Stimulated activated CD4-positive, alpha-beta T cell treated with anti-CD3 and anti-CD28 coated beads, Interleukin-15, amount 100 ng/mL, for 48 hours (primary cell): ENCODE data around the gene IGF1.

ENCODE experiments used
- DNase-seq, 2 donors: peaks; one replicate each; pipeline ENCODE4 v3.0.0-alpha.2; 2020; ENCODE audit warnings: low read depth in 2 of 2

IGF1 gene

DNA sequence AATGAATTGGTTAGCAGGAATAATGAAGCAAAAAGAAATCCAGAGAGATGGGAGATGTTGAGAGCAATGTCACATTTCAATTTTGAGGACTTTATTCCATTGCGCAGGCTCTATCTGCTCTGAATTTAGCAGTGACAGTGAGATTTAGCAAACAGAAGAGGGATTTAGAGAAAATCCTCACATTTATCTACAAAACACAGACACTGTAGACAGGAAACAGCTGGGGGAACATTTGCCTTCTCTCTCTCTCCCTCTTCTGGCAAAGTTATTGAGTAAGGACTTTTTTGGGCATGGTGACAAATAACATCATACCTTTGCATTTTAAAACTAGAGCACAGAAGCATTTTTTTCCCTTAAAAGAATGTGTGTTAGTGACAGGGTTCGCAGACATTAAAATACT, at the start of gene IGF1:
Gene IGF1 (minus strand): TSS at position 158 of the 400 bp plus-strand sequence. CDS start 182 bp downstream, outside the sequence.
- DNase-seq, result no peak

DNA sequence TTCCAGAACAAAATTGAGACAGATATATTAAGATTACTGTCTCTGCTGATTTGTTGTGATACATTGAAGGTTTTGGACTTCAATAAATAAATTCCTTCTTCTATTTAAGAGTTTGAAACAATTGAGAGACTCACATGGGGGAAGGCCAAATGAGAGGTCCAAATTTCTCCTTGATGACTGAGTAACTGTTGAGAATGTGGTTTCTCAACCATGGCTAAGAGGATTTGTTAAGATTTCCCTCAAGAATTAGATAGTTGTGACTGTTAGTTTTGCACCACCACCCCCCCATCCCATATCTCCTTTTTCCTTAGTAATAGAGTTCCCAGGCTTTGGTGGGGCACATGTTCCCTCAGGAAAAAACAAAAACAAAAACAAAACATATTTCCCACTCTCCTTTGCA, 47.7 kb upstream of the IGF1 start:
- DNase-seq, result no peak

DNA sequence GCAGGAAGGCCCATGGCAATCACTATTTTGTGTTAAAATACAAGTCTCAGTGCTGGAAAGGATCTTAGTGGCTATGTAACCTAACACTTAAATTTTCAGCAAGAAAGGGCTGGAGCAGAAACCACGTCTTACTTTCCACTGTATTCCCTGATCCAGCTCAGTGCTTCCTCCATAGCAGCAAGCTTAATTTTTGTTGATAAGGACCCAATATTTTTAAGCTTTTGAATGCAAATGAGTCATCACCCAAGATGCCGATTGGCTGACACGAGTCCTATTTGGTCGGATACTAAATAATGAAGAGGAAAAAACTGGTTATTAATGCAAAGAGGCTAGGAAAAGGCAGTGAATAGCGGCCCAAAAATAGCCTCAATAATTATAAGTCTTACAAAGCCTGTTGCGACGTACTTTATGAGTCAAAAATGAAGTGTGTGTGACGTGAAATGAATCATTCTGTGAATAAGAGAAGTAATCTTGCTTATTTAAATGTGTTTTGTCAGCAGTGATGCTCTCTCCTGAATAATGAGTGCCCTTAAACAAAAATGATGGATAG, 46.9 kb upstream of the IGF1 start:
- no peak for DNase-seq

DNA sequence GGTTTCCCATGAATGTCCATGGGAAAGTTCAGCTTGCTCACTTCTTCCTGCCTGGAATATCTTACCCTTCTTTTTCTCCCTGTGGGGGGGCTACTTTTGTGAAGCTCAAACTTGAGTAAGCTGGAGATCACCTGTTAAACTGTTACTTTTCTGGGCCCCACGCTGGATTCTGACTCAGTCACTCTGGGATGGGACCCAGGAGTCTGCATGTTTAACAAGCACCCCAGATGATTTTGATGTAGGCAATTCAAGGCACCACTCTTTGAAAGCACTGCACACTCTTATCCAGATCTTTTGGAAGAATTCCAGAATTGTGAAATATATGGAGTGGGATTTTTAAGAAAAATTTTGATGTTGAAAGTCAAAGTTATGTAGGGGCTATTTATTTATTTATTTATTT, 46.3 kb upstream of the IGF1 start:
- no peak for DNase-seq

DNA sequence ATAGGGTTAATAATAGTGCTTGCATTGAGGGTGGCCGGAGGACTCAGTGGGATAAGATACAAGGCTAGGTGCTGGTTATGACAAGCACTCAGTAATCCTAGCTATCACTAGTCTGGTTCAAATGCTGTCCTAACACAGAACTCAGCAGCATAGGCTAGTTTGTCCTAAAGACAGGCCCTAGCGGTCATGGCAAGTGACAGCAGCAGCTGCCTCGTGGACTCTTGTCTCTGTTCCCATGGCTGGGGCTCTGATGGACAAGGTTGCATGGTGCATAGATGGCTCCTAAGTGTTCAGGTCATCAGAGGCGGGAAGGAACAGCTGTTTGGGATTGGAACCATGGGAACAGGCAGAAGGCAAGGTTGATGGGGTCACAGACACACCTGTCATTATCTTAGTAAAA, 42.4 kb upstream of the IGF1 start:
- DNase-seq, result no peak

DNA sequence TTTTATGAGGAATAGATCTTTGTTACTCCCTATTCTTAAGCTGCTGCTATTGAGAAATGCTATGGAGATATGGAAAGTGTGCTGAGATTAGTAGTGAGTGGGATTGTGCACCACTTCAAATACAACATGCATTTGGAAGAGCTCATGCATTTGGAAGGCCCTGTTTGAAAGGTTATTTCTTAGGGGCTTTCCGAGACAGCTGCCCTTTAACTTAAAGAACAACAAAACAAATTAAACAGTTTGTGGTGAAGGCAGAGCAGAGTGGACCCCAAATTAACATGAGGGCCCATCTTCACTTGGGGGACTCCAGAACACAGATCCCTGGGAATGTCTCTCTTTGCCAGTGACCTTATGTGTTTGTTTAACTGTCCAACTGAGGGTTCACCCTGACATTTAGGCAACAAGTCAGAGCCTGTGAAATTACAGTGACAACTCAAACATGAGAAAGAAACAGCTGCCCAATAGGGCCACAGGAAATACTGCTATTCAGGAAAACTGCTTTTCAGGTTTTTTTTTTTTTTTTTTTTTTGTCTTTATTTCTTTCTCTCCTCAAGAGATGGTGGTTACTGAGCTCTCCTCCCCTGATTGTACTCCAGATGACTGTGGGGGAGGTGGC, 41.4 kb upstream of the IGF1 start:
- no peak for DNase-seq

DNA sequence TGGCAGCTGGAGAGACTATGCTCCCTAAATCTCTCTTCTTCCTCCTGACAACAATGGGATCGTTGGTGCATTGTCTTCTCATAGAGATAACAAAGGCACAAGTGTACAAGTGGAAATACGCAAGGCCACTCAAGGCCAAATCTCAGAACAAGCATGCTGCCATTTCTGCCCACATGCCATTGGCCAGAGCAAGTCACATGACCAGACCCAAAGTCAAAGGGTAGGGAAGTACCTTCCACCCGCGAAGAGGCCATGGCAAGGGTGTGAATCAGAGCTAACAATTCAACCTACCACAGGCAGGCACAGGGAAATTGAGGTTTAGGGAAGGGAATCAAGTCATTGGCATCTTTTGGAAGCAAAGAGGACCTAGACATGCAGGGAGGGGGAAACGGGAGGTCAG, 38.5 kb upstream of the IGF1 start:
- DNase-seq, result no peak

DNA sequence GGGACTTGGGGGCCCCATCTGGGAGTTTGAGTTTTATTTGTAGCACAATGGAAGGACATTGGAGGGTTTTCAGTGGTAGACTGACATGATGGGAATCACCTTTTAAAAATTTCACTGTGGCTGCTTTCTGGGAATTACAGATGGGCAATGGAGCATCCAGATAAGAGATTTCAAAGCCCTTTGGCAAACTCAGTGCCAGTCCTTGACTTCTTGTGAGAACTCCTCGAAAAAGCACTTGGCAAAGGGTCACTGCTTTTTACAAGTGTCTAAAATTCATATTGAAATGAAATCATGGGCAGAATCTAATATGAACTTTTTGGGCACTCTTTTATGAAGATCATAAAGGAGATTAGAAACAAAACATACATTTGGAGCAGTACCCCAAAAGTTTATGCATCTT, 34.3 kb upstream of the IGF1 start:
- DNase-seq, result no peak

DNA sequence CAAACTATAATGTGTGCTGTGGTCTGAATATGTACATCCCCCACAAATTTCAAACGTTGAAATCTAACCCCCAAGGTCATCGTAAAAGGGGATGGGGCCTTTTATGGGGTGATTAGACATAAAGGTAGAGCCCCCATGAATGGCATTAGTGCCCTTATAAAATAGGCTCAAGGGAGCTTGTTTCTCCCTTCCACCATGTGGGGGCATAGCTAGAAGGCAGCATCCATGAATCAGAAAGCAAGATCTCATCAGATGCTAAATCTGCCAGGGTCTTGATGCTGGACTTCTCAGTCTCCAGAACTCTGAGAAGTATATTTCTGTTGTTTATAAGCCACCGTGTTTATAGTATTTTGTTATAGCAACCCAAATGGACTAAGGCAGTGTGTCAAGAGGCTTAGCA, 33.4 kb upstream of the IGF1 start:
- no peak for DNase-seq

DNA sequence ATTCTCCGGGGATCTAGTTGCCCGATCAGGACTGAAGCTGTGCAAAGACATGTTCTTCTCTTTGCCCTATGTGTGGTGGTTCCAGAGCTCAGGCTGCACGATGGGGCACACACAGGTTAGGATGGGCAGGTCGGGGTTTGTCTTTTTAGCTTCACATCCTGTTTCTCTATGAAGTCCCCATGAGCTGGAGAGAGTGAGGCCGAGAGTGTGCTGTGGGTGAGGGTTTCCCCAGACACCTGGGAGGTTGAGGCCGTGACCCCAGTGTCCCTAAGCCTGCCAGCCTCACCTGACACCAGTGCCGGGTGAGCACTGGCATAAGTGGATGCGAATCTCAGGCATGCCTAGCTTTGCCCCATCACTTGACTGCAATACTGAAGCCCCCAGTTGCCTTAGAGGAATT, 32.9 kb upstream of the IGF1 start:
- DNase-seq, result no peak

DNA sequence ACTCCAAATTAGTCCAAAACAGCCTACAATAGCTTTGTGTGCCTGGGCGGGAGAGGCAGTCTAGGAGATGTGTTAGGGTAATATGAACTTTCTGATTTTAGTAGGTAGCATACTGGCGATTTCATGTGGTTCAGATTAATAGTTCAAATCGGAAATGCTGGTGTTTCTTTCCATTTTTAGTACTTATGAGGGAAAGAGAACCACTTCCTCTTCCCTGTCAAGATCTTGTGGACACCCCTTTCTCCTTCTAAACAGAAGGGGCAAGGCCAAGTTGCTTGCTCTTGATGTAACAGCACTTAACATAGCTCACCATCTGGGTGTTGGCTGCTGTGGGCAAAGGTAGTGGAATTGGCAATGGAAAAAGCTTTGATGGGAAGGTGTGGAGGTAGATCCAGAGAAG, 32.2 kb upstream of the IGF1 start:
- no peak for DNase-seq

DNA sequence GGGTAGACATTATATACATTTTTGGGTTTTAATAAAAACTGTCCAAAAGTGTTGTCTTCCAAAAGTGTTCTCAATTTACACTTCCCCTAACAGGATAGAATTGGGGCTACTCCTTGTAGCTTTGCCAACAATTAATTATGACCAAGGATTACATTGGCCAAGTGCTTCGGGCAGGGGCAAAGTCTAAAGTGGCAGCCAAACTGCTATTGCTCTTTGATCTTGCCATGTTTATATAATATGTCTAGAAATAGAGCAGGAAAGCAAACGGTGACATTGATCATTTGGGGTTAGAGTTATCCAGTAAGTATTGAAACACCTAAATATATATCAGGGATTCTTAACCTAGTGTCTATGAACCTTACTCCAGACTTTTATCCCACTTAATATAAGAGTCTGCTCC, 31.2 kb upstream of the IGF1 start:
- DNase-seq, result no peak

DNA sequence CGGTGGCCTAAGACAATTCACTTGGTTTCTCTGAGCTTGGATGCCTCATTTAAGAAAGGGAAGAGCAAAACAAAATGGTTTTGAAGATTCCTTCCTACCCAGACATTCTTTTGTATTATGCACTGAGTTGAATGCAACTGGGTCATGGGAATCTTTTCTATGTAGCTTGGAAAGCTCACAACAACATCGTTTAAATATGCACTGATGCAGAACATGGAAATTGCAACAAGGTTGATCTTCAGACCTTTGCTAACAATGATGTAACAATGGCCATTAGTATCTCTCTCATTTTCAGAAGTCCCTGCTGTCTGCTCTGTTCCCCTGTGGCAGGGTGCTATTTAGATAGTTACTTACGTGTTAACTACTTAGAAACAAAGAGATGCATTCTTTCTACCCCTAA, 30.1 kb upstream of the IGF1 start:
- no peak for DNase-seq

DNA sequence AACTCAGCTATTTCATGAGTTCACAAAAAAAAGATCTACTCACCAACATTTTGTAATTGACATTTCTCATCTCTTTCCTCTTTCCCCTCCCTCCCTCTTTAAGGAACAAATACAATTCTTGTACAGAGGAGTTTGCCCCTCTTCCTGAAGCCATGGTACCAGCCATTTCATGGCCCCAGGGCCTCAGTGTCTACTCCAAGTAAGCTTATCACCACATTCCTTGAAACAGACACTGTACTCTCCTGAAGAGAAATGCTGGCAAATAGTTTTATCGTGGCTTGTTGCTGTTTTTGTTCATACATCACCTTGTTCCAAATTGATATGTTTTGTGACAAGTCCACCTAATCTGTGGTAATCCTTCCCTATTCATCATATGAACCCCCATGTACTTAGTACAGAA, 29.7 kb upstream of the IGF1 start:
- no peak for DNase-seq

DNA sequence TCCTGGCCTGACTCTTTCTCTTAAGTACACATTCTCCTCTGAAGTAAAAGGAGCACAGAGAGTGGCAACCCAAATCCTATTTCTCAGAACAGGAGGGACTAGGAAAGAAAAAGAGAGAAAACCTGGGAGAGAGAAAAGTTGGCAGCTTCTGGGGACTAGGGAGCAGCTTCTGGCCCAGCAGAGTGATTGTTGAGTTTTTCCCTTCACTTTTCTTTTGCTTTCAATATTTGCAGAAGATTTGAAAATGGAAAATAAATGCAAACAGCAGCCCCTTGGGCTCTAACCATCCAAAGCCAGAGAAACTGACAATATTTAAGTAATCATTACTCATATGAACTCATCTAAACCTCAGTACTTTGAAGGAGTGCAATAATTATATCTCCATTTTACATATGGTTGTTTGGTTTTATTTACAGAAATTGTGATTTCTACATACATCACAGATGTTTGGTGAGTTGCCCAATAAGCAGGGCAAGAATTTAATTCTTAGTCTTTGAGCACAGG, 28.8 kb upstream of the IGF1 start:
- no peak for DNase-seq

DNA sequence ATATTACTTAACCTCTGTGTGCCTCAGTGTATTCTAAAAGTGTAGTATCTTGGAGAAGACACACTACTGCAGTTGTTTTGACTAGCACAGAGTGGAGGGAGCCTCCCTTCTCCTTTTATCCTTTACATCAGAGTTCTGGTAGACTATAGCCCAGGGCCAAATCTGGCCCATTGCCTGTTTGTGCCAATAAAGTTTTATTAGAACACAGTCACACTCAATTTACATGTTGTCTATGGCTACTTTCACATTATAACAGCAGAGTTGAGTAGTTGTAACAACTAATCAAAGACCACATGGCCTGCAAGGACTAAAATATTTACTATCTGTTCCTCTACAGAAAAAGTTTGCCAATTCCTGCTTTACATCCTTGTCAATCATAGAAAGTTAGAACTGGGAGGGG, 27.7 kb upstream of the IGF1 start:
- DNase-seq, result no peak

DNA sequence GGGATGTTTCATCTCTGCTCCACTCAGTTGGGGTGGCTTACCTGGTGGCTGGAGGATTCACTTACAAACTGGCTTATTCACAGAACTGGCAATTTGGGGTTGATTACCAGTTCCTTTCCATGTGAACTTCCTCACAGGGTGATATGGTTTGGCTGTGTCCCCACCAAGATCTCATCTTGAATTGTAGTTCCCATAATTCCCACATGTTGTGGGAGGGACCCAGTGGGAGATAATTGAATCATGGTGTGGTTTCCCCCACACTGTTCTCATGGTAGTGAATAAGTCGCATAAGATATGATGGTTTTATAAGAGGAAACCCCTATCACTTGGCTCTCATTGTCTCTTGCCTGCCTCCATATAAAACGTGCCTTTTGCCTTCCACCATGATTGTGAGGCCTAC, 26.9 kb upstream of the IGF1 start:
- DNase-seq, result no peak

DNA sequence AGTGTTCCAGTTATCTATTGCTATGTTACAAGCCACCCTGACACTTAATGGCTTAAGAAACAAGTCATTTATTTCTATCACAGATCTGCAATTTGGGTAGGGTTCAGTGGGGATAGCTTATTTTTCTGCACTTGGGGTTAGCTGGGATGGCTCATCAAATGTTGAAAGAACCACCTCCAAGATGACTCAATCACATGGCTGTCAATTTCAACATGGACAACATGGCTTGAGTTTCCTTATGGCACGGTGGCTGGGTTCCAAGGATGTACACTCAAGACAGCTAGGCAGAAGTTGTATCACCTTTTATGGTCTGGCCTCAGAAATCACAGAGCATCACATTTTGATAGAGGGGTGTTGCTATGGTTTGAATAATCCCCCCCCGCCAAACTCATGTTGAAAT, 24.5 kb upstream of the IGF1 start:
- no peak for DNase-seq

DNA sequence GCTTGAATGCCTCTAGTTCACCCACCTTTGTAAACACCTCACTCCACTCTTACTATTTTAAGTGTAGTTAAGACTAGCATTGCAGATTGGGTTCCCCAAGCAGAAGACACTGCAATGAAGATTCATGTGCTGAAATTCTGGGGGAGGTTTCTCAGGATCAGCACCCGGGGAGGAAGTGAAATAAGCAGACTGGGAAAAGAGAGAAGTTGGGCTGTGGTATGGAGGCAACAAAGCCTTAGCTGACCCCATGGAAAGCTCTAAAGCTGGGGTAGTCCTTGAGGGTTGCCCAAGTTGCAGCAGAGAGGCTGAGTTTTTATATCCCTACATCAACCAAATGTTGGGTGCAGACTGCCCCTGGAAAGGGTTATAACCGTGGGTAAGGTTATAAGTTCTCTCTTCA, 23.9 kb upstream of the IGF1 start:
- DNase-seq, result no peak

DNA sequence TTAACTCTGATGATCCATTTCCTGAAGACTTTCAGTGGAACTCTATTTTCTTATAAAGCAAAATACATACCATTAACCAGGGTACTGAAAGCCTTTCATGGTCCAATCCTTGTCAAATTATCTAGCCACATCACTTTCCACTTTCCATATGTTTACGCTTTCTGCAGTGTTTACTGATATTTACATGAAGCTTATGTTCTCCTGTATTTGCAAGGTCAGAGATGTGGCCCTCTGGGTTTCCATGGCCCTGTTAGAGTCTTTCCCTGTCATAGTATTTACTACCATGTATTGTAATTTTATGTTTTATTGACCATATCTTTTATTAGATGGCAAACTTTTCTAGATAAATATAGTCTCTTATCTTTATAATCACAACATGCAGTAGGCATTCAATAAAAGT, 23.5 kb upstream of the IGF1 start:
- DNase-seq, result no peak

DNA sequence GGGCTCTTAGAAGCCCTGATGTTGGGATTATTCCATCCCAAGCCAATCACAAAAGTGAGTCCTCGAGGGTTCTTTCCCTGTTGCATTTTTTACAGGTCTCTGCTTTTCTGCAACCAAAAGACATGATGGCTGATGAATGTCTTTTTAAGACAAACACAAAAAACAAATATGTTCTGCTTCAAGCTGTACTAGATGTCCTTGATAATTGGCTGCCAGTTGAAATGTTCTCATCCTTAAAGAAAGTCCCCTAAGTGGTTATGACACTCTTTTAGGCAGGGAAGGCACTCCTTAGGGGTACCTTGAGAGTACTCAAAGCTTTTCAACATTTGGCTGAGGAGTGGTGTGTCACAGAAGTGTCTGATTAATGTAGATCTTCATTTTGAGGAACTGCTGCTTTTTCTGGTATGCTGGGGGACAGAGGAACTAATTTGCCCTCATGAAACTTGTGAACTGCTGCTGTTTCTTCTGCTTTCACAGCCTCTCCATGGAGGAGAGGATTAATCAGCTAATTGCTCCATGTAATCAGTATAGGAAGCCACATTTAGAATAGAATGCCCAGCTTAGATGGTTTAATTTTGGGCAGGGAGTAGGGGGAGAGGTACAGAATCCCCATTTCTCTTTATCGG, 22.8 kb upstream of the IGF1 start:
- no peak for DNase-seq

DNA sequence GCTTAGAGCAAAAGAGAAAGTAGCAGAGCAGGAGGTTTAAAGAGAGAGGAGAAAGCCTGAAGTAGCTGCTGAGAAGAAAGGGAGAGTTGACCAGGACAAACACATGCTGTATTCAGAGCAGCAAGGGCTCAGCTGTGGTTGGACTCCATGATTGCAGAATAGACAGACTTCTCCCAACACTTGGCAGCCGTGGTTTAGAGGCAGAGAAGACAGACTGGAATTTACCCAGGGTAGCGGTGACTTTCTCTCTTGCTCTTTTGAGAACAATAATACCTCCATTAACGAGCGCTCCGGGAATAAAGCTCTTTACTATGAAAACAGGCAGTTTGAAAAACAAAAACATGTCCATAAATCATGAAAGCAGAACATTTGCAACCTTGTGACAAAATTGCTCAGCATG, 21.4 kb upstream of the IGF1 start:
- DNase-seq, result no peak

DNA sequence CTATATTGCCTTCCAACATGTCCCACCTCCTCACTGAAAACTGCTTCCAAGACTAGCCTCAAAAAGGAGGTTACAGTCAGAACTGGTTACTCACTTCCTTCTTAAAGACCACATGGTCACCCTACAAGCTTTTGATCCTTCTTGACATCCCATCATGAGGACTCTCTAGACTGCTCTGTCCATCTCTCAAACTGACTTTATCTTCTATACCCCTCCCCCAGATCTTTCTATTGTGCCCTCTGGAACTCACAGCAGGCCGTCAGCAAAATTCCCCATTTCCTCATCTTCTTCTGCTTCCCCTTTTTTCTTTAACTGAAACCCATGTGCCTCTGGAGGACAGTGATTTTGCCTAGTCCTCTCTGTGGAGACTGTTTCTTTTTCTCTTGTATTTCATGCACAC, 18.1 kb upstream of the IGF1 start:
- no peak for DNase-seq

DNA sequence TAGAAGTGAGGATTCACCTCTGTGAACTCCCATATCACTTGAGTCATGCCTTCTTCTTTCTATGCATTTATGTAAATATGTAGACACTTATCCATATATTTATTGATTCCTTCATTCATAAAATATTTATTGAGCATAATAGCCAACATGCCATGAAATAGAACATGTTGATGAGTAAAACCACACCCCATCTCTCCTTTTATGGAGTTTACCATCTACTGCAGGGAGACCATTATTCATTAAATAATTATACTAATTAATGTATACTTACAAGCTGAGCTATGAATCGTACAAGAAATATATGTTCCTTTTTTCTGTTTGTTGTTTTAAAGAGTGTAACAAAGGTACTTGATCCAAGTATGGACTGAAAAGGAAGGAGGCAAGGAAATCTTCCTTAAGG, 17.4 kb upstream of the IGF1 start:
- no peak for DNase-seq
